Measurements from ENCODE around the gene FGD2. TPM values are rescaled to one million over a fixed set of nuclear protein-coding genes. Genes with fewer than 3 reads are reported as not detected.

FGD2 gene
- total RNA-seq, 2 experiments from 2014 or later, result 0.25 to 0.48 TPM

DNA sequence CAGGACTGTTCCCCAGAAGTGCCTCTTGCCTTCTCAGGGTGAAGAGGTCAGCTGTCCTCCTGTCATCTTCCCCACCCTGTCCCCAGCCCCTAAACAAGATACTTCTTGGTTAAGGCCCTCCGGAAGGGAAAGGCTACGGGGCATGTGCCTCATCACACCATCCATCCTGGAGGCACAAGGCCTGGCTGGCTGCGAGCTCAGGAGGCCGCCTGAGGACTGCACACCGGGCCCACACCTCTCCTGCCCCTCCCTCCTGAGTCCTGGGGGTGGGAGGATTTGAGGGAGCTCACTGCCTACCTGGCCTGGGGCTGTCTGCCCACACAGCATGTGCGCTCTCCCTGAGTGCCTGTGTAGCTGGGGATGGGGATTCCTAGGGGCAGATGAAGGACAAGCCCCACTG, 41.1 kb upstream of the FGD2 start:
- intact Hi-C loops (cut with micrococcal nuclease), result loop anchor here (5.0 kb wide), 1 partner anchor 52 kb away; no protein-coding TSS in a partner anchor
- CTCF ChIA-PET, result interaction anchor here (1.8 kb wide), 1 partner anchor 54 kb away, joined by 5 read pairs; no protein-coding TSS in a partner anchor

DNA sequence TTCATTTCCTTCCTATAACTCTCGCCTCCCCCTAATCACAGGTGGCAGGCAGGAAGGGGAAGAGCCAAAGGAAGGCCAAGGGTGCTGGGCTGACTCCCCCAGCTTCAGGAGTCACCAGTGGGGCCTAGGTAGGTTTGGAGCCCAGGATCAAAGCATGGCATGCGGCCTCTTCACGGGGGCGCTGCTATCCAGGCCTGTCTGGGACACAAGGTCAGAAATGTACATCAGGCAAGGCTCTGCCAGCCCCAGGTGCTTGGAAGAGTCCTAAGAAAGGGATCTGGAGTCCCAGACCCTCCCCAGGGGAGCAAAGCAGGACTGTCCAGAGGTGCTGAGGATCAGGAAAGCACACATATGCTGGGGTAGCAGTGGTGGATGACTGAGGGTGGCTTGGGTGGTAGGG, 40.5 kb upstream of the FGD2 start:
- Mint-ChIP-seq H3K9me3 (no peaks in the 10 kb centered on the region), H3K4me1 (ENCODE audit: low read depth) (peaks cover 30% of the 10 kb centered on the region), H3K27ac (peak overlapping the region; percentile 50), H3K36me3 (ENCODE audit: low read depth) (peaks cover 11% of the 10 kb centered on the region), H3K27me3 (ENCODE audit: low read depth) (no peaks in the 10 kb centered on the region), H3K4me3 (no peak overlapping the region)
- intact Hi-C loops (cut with micrococcal nuclease), result loop anchor here (5.0 kb wide), 1 partner anchor 53 kb away; no protein-coding TSS in a partner anchor
- no peak for DNase-seq
- CTCF ChIA-PET, result interaction anchor here (1.8 kb wide), 1 partner anchor 53 kb away, joined by 5 read pairs; no protein-coding TSS in a partner anchor

More for the DNA sequence above, 41.1 kb upstream of the FGD2 start:
- DNase-seq, result no peak
- Mint-ChIP-seq H3K9me3 (no peaks in the 10 kb centered on the region), H3K36me3 (ENCODE audit: low read depth) (peaks cover 9% of the 10 kb centered on the region), H3K27ac (no peak overlapping the region), H3K27me3 (ENCODE audit: low read depth) (no peaks in the 10 kb centered on the region), H3K4me3 (no peak overlapping the region), H3K4me1 (ENCODE audit: low read depth) (peaks cover 30% of the 10 kb centered on the region)

DNA sequence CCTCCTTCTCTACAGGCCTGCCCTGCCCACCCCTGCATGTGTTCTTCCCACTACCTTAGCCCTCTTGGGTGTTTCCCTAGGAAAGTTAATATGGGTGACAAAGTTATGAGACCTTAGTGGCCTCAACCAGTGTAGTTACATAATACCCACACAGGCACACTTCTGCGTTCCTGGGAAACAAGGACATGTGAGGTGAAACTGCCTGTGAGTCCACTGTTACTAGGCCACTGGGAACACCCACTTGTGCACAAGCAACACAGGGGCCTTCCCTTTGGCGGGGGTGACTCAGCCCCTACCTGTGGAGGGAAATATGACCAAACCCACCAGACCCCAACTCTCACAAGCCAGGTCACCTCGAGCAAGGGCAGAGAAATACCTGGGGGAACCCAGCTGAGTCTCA, 38.2 kb upstream of the FGD2 start:
- intact Hi-C loops (cut with micrococcal nuclease), result no loop called here
- peaks cover 21% of the 10 kb centered on the region for H3K36me3 Mint-ChIP-seq (ENCODE audit: low read depth)
- H3K9me3 Mint-ChIP-seq, result no peaks in the 10 kb centered on the region
- H3K4me1 Mint-ChIP-seq (ENCODE audit: low read depth), result peaks cover 27% of the 10 kb centered on the region
- DNase-seq, result no peak
- H3K27ac Mint-ChIP-seq, result no peak overlapping the region
- H3K27me3 Mint-ChIP-seq (ENCODE audit: low read depth), result no peaks in the 10 kb centered on the region
- H3K4me3 Mint-ChIP-seq, result no peak overlapping the region
- CTCF ChIA-PET, result interaction anchor here (0.7 kb wide), 1 partner anchor 40 kb away, joined by 3 read pairs; no protein-coding TSS in a partner anchor

DNA sequence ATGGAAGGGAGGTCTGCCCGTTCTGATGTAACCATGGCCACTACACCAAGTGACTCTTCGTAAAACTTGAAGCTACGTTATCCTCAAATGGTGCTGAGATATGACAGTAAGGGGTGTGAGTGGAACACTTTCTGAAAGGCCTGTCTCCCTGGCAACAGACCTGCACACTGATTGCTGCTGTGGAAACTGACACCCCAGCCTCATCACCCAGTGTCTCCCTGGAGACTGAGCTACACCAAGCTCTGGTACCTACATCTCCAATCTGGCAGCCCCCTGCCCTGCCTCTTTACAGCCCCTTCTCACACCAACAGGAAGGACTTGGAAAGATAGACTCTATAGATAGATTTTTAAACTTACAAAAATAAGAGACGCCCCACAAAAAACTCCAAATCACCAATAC, 37.7 kb upstream of the FGD2 start:
- peaks cover 23% of the 10 kb centered on the region for H3K36me3 Mint-ChIP-seq (ENCODE audit: low read depth)
- no peak overlapping the region for H3K4me3 Mint-ChIP-seq
- H3K9me3 Mint-ChIP-seq, result no peaks in the 10 kb centered on the region
- peaks cover 24% of the 10 kb centered on the region for H3K4me1 Mint-ChIP-seq (ENCODE audit: low read depth)
- no peak overlapping the region for H3K27ac Mint-ChIP-seq
- no peaks in the 10 kb centered on the region for H3K27me3 Mint-ChIP-seq (ENCODE audit: low read depth)
- CTCF ChIA-PET, result no interaction called here
- no peak for DNase-seq
- intact Hi-C loops (cut with micrococcal nuclease), result no loop called here

DNA sequence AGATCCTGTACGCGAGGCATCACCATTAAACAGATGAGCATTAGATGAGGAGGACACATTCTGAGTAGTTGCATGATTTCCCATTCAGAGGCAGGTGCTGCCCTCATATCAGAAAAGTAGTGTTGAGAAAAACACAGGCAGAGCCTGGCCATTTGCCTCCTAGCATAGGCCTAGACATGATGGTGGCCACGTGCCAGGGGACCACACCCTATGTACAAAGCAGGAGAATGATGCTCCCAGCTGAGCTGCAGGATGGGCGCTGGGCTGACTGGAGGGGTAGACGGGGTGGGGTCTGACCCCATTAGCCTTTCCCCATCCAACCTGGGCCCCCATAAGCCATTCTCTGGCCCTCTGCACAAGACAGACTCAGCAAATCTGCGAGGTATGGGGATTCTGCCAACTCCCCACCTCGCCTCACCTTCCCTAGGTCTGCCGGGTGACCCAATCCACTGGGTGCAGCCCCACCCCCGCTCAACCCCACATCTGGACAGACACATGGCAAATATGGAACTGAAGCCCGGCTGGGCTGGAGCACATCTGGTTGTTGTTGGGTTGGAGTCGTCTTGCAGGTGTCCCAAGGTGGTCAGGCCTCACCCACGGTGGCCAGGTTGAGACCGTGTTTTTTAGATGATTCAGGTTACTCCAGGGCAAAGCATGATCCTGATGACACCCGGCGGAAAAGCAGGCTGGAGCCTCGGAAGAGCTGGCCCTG, 37.0 kb upstream of the FGD2 start:
- no peaks in the 10 kb centered on the region for H3K9me3 Mint-ChIP-seq
- no peak overlapping the region for H3K4me3 Mint-ChIP-seq
- intact Hi-C loops (cut with micrococcal nuclease), result no loop called here
- H3K36me3 Mint-ChIP-seq (ENCODE audit: low read depth), result peaks cover 23% of the 10 kb centered on the region
- DNase-seq, result no peak
- H3K4me1 Mint-ChIP-seq (ENCODE audit: low read depth), result peaks cover 18% of the 10 kb centered on the region
- H3K27ac Mint-ChIP-seq, result no peak overlapping the region
- CTCF ChIA-PET, result no interaction called here
- H3K27me3 Mint-ChIP-seq (ENCODE audit: low read depth), result no peaks in the 10 kb centered on the region

DNA sequence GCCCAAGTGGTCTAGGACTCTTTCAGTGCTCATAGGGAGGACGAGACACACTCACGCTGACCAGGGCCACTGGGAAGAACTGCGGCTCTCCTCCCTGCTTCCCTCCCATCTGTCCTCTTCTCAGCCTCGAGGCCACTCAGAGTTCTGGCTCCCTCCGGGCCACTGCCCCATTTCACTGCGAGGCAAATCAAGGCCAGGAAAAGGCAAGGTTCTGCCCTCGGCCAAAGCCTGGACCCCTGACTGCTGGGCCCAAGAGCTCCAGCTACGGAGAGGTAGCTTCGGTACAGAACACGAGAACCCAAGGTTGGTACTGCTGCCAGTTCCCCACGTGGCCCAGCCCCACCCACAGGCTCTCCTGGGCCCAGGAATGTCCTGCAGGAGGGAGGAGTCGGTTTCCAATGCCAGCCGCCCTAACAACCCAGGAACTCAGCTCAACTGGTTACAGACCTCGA, 36.2 kb upstream of the FGD2 start:
- intact Hi-C loops (cut with micrococcal nuclease), result no loop called here
- no peak for DNase-seq
- peaks cover 9% of the 10 kb centered on the region for H3K4me1 Mint-ChIP-seq (ENCODE audit: low read depth)

DNA sequence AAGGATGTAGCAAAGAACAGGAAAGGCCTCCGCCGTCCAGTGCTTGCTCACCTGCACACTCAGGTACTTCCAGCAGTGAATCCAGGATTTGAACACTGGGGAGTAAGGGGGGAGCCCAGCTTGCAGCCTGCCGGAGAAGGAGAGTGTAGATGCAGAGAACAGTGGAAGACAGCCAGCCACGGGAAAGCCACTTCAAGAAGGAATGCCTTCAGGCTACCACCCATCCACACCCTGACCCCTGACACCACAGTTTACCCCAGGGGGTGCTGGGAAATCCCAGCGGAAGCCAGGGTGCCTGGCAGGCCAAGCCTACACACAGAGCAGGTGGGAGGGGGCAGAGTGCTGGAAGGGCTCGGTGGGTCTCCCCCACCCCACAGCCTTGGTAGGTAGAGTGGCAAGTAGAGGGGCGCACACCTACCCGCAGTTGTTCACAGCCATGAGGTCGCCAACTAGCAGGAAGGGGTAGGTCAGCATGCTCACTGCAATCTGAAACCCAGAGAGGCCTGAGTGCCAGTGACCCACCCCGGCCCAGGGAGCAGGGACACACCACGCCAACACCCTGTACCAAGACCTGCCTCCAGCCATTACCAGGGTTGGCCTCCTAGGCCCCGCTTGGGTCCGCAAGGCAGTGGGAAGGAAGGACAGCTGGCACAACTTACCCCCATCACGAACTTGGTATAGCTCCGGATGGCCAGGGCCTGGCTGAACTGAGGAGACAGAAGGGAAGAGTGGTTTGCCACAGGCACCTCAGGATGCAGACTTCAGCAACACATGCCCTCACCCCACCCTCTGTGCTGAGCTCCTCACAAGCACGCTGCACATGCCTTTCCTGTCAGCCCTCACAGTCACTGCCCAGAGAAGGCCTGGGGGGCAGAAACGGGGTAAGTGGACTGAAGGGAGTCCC, 35.2 kb upstream of the FGD2 start:
- H3K27me3 Mint-ChIP-seq (ENCODE audit: low read depth), result no peaks in the 10 kb centered on the region
- H3K4me3 Mint-ChIP-seq, result no peak overlapping the region
- H3K36me3 Mint-ChIP-seq (ENCODE audit: low read depth), result peaks cover 26% of the 10 kb centered on the region
- H3K9me3 Mint-ChIP-seq, result no peaks in the 10 kb centered on the region
- intact Hi-C loops (cut with micrococcal nuclease), result no loop called here
- CTCF ChIA-PET, result interaction anchor here (0.8 kb wide), 1 partner anchor 76 kb away, joined by 4 read pairs; no protein-coding TSS in a partner anchor
- DNase-seq, result no peak
- peaks cover 1% of the 10 kb centered on the region for H3K4me1 Mint-ChIP-seq (ENCODE audit: low read depth)
- peak overlapping the region; percentile 76 for H3K27ac Mint-ChIP-seq

More for the DNA sequence above, 36.2 kb upstream of the FGD2 start:
- Mint-ChIP-seq H3K9me3 (no peaks in the 10 kb centered on the region), H3K36me3 (ENCODE audit: low read depth) (peaks cover 23% of the 10 kb centered on the region), H3K27ac (no peak overlapping the region), H3K27me3 (ENCODE audit: low read depth) (no peaks in the 10 kb centered on the region), H3K4me3 (no peak overlapping the region)
- CTCF ChIA-PET, result no interaction called here

DNA sequence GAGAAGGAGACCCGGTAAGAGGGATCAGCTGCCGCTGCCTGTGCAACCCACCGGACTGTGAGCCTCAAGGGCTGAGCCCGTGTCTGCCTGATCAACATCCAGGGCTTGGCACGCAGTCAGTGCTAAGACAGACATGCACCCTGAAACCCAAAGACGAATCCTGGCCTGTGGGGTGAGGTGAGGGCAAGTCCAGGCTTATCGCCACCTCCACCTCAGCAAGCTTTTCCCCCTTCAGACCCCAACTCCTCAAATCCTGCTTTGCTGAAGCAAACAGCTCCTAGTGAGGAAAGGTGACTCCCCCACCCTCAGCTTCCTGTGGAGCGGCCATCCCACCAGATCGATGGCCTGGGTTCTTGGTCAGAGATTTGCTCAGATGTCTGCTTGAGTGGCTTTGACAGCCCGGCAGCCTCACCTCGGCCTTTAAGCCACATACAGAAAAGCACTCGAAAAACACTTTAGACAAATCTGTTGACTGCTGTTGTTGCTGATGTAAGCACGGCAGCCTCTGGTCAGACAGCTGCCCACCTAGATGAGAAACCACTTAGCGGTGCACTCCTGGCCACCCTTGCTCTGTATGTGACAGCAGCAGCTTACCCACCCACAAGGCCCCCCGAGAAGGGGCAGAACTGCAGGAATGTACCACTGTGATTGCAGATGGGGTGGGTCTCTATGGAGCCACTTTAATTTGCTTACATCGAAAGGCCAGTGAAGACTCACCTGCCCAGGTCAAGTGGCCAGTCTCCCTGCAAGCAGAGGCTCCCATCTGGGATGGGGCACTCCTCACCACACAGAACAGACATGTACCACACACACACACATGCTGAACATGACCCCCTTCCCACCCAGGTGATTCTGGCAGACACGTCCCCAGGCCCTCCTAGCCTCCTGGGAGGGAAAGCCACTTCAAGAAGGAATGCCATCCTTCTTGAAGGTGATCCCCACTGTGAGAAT, 34.3 kb upstream of the FGD2 start:
- CTCF ChIA-PET, result interaction anchor here (0.8 kb wide), 1 partner anchor 75 kb away, joined by 4 read pairs; no protein-coding TSS in a partner anchor
- Mint-ChIP-seq H3K4me1 (ENCODE audit: low read depth) (no peaks in the 10 kb centered on the region), H3K4me3 (no peak overlapping the region), H3K36me3 (ENCODE audit: low read depth) (peaks cover 26% of the 10 kb centered on the region), H3K27ac (peak overlapping the region; percentile 76), H3K9me3 (no peaks in the 10 kb centered on the region), H3K27me3 (ENCODE audit: low read depth) (no peaks in the 10 kb centered on the region)
- intact Hi-C loops (cut with micrococcal nuclease), result no loop called here
- no peak for DNase-seq

DNA sequence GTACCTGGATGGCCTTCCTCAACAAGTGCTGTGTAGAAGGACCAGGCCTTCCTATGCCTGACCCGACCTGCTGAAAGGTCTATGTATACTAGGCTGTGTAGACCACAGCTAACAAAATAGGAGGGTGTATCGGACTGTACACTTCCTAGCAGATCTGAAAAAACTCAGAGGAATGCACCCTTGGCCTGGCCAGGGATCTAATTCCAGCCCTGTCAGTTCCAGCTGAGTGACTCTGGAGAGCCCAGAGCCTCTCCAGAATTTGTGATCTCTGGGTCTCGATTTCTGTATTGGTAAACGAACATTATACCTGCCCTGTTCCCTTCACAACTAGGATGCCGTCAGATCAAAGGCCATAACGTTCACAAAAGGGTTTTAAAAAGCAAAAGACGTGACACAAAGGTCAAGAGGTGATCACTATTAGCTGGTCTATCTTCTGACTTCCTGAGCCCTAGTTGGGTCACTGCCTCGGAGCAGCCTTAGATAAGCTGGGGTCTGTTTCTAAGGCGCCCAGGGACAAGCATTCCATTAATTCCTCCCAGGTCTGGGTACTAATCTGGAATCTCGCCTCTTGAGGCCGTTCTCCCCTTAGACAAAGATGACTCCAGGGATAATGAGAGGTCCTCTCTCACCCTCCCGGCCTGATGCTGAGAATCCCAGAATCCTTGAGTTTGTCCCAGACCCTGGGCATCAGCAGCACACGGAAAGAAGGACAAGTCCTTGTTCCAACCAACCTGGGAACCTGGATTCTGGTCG, 33.4 kb upstream of the FGD2 start:
- Mint-ChIP-seq H3K36me3 (ENCODE audit: low read depth) (peaks cover 28% of the 10 kb centered on the region), H3K27me3 (ENCODE audit: low read depth) (no peaks in the 10 kb centered on the region), H3K4me3 (no peak overlapping the region), H3K9me3 (no peaks in the 10 kb centered on the region), H3K4me1 (ENCODE audit: low read depth) (no peaks in the 10 kb centered on the region), H3K27ac (peak overlapping the region; percentile 76)
- CTCF ChIA-PET, result interaction anchor here (0.6 kb wide), 1 partner anchor 16 kb away, joined by 4 read pairs; no protein-coding TSS in a partner anchor
- DNase-seq, result no peak
- intact Hi-C loops (cut with micrococcal nuclease), result no loop called here

DNA sequence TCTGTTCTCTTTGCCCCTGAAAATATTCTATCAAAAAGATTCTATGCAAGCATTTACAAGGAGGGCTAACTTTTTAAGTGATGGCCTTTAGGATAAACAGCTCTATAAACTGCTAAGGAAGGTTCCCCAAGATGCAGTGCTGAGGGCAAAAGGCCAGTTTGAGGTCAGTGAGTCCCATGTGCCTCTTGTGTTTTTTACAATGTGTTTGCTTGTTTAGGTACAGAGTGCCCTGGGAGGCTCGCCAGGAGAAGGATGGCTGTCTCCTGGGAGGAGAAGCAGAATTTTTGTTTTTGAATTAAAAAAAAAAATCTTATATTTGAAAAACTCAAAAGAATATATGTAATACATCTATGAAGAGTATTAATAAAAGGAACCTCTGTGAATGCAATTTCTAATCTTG, 32.3 kb upstream of the FGD2 start:
- no peak for DNase-seq
- Mint-ChIP-seq H3K36me3 (ENCODE audit: low read depth) (peaks cover 27% of the 10 kb centered on the region), H3K4me3 (no peak overlapping the region), H3K27ac (no peak overlapping the region), H3K4me1 (ENCODE audit: low read depth) (no peaks in the 10 kb centered on the region), H3K9me3 (no peaks in the 10 kb centered on the region), H3K27me3 (ENCODE audit: low read depth) (no peaks in the 10 kb centered on the region)
- CTCF ChIA-PET, result no interaction called here
- intact Hi-C loops (cut with micrococcal nuclease), result no loop called here

DNA sequence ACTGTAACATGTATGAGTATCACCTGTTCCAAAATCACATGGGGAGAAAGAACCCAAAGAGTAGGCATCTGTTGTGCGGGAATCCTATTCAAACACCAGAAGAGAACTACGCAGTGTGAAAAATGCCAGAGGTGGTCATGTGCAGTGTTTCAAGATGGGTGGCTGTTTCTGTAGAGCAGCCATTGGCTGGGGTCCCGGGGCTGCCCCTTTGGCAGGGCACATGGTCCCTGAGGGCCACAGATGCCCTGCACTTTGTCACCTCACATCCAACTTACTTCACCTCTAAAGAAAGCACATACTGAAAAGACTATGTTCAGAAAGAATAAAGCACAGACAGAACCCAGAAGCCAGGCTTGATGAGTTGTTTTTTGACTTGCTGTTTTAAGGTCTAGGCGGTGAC, 31.8 kb upstream of the FGD2 start:
- intact Hi-C loops (cut with micrococcal nuclease), result no loop called here
- no peak for DNase-seq
- no peak overlapping the region for H3K27ac Mint-ChIP-seq
- H3K4me3 Mint-ChIP-seq, result no peak overlapping the region
- no peaks in the 10 kb centered on the region for H3K4me1 Mint-ChIP-seq (ENCODE audit: low read depth)
- H3K36me3 Mint-ChIP-seq (ENCODE audit: low read depth), result peaks cover 24% of the 10 kb centered on the region
- H3K9me3 Mint-ChIP-seq, result no peaks in the 10 kb centered on the region
- H3K27me3 Mint-ChIP-seq (ENCODE audit: low read depth), result no peaks in the 10 kb centered on the region
- CTCF ChIA-PET, result no interaction called here
